HepG2 (cell line): Measurements from ENCODE around the gene BCL6. TPM values are rescaled to one million over a fixed set of nuclear protein-coding genes. Genes with fewer than 3 reads are reported as not detected.

Source experiments
- ATF4 ChIP-seq, 2 experiments: fragments of 450-650 bp in 1 of 2; sonication (generic) in 1 of 2; formaldehyde crosslinking; IDR thresholded peaks; 2 replicates each; pipeline versions ENCODE4 v1.5.0 to v1.8.0; 2020 to 2022; ENCODE audit warnings: mild to moderate bottlenecking in 1 of 2, missing genetic modification reagents in 1 of 2
- CBFB ChIP-seq: sonication (generic); formaldehyde crosslinking; IDR thresholded peaks from 2 replicates; pipeline ENCODE4 v1.4.0; 2020; ENCODE audit warnings: missing genetic modification reagents
- CCDC6 ChIP-seq: sonication (generic); formaldehyde crosslinking; IDR thresholded peaks from 2 replicates; pipeline ENCODE4 v1.8.1; 2022; ENCODE audit warnings: mild to moderate bottlenecking, missing genetic modification reagents, moderate library complexity
- IKZF1 ChIP-seq: fragments of 450-650 bp; IDR thresholded peaks from 2 replicates; pipeline ENCODE4 v1.7.1; 2016
- KLF12 ChIP-seq: sonication (generic); formaldehyde crosslinking; IDR thresholded peaks from 2 replicates; pipeline ENCODE4 v1.4.0; 2020; ENCODE audit warnings: missing genetic modification reagents, borderline replicate concordance
- MIER3 ChIP-seq: IDR thresholded peaks from 2 replicates; pipeline ENCODE4 v1.6.1; 2016; ENCODE audit warnings: missing compliant biosample characterization, borderline replicate concordance
- MLLT10 ChIP-seq: sonication (generic); formaldehyde crosslinking; IDR thresholded peaks from 2 replicates; pipeline ENCODE4 v1.4.0; 2020; ENCODE audit warnings: missing genetic modification reagents
- NFYC ChIP-seq: IDR thresholded peaks from 2 replicates; pipeline ENCODE4 v1.6.1; 2016; ENCODE audit warnings: missing genetic modification reagents, missing compliant biosample characterization
- PPARG ChIP-seq: conservative IDR thresholded peaks from 2 replicates; pipeline ENCODE4 v1.6.1; 2016; ENCODE audit warnings: missing biosample characterization, missing genetic modification reagents
- PREB ChIP-seq: sonication (generic); formaldehyde crosslinking; IDR thresholded peaks from 2 replicates; pipeline ENCODE4 v1.4.0; 2020; ENCODE audit warnings: missing genetic modification reagents
- REST ChIP-seq, 2 experiments: IDR thresholded peaks; 2 replicates each; pipeline ENCODE4 v1.6.1; 2011 to 2012; ENCODE audit warnings: low read length in 2 of 2, borderline replicate concordance in 1 of 2, low read depth in 1 of 2, mild to moderate bottlenecking in 1 of 2, moderate library complexity in 1 of 2
- RNF2 ChIP-seq: fragments of 450-650 bp; conservative IDR thresholded peaks from 2 replicates; pipeline ENCODE4 v1.6.1; 2016; ENCODE audit warnings: low read depth
- SOX6 ChIP-seq, 2 experiments: fragments of 450-650 bp in 1 of 2; sonication (generic) in 1 of 2; formaldehyde crosslinking in 1 of 2; IDR thresholded peaks; 2 replicates each; pipeline versions ENCODE4 v1.4.0 to v1.6.1; 2017 to 2020; ENCODE audit warnings: antibody characterized with exemption in 1 of 2, mild to moderate bottlenecking in 1 of 2, missing genetic modification reagents in 1 of 2
- TARDBP ChIP-seq: sonication (generic); formaldehyde crosslinking; IDR thresholded peaks from 2 replicates; pipeline ENCODE4 v1.8.0; 2022; ENCODE audit warnings: mild to moderate bottlenecking, missing genetic modification reagents
- ZNF331 ChIP-seq: sonication (generic); formaldehyde crosslinking; IDR thresholded peaks from 2 replicates; pipeline ENCODE4 v1.4.0; 2020; ENCODE audit warnings: missing genetic modification reagents
- ZNF451 ChIP-seq: sonication (generic); formaldehyde crosslinking; IDR thresholded peaks from 2 replicates; pipeline ENCODE4 v1.5.0; 2020; ENCODE audit warnings: mild to moderate bottlenecking, missing genetic modification reagents
- ZNF510 ChIP-seq: sonication (generic); formaldehyde crosslinking; IDR thresholded peaks from 2 replicates; pipeline ENCODE4 v1.4.0; 2020; ENCODE audit warnings: low read depth, mild to moderate bottlenecking, missing genetic modification reagents
- ZNF513 ChIP-seq: sonication (generic); formaldehyde crosslinking; conservative IDR thresholded peaks from 2 replicates; pipeline ENCODE4 v1.5.0; 2020; ENCODE audit warnings: missing genetic modification reagents
- ZNF562 ChIP-seq: sonication (generic); formaldehyde crosslinking; IDR thresholded peaks from 2 replicates; pipeline ENCODE4 v1.8.0; 2022; ENCODE audit warnings: missing genetic modification reagents, borderline replicate concordance
- ZNF772 ChIP-seq: sonication (generic); formaldehyde crosslinking; IDR thresholded peaks from 2 replicates; pipeline ENCODE4 v1.5.0; 2020; ENCODE audit warnings: mild to moderate bottlenecking, missing genetic modification reagents
- polyA plus RNA-seq, 8 experiments: library from polyadenylated mRNA; depleted of rRNA in 3 of 8; stranded (reverse) in 7 of 8; unstranded in 1 of 8; fragments of >200 nt; fragmentation: Illumina TruSeq in 4 of 8; extraction: Trizol in 4 of 8; gene quantifications; 2 replicates each; pipeline versions ENCODE4 v1.2.1 to v1.2.3, GENCODE V29; 2011 to 2016; ENCODE audit warnings: low read depth in 4 of 8, missing spikeins in 1 of 8, mixed read lengths in 1 of 8; ENCODE audit not compliant: insufficient read depth in 1 of 8
- total RNA-seq, 5 experiments: library from RNA; depleted of rRNA; stranded (reverse); fragments of >200 nt; fragmentation: Illumina TruSeq; extraction: Trizol; gene quantifications; 2 replicates each; pipeline ENCODE4 v1.2.3, GENCODE V29; 2016; ENCODE audit warnings: low read depth in 1 of 5

BCL6 gene
- total and polyA plus RNA-seq, 2 of the 13 experiments (the other 11 are each of a cell fraction or from before 2014, with no cell fraction given) = 21.2 to 53.7 TPM

- TF ChIP-seq ZNF451 (CRISPR knock-in tag) (0 out of 2 replicates have a peak, but pooled peaks have one; percentile 45), MLLT10 (CRISPR knock-in tag) (no peak), MIER3 (CRISPR knock-in tag) (peak; percentile 58; the same call in 1 of the 2 replicates), PREB (CRISPR knock-in tag) (no peak), KLF12 (CRISPR knock-in tag) (0 out of 2 replicates have a peak, but pooled peaks have one; percentile 24), ATF4 (CRISPR knock-in tag; IDR thresholded peaks at IDR 0.05) (peak in 1 of 2 experiments; percentile 91; a peak in 2 of 4 replicates), ZNF510 (peak; percentile 77), CBFB (CRISPR knock-in tag) (no peak), IKZF1 (no peak), PPARG (peak; percentile 27; the same call in 1 of the 2 replicates), NFYC (no peak), CCDC6 (CRISPR knock-in tag) (peak; percentile 72; the same call in 1 of the 2 replicates), ZNF331 (CRISPR knock-in tag) (peak; percentile 72), ZNF562 (CRISPR knock-in tag) (no peak), RNF2 (no peak), ZNF772 (CRISPR knock-in tag) (peak; percentile 81), ZNF513 (CRISPR knock-in tag) (no peak), TARDBP (CRISPR knock-in tag) (peak; percentile 59), SOX6 (IDR thresholded peaks at IDR 0.05) (no peak), SOX6 (CRISPR knock-in tag; IDR thresholded peaks at IDR 0.05) (peak; percentile 74), REST (IDR thresholded peaks at IDR 0.05; ENCODE audit: borderline replicate concordance in 1 of 2, low read depth in 1 of 2, low read length in 2 of 2) (peak in 1 of 2 experiments; percentile 83; a peak in 2 of 4 replicates)
Observed at GRCh38 chr3:187745201-187746058, at the start of gene BCL6 (continued).
